ENCODE data around the gene OGT. TPM values are rescaled to one million over a fixed set of nuclear protein-coding genes. Genes with fewer than 3 reads are reported as not detected.
"Not testable (repeated sequence)": the region's sequence is repeated elsewhere in the genome, so short reads cannot be mapped to it uniquely, and the experiment has no call there.

Gene OGT
- total RNA-seq, 2 experiments from 2014 or later: 307 to 323 TPM

- peaks cover 62% of the 10 kb centered on the region for H3K36me3 Mint-ChIP-seq (ENCODE audit: low read depth)
- CTCF ChIA-PET: interaction anchor here (0.8 to 1.0 kb wide), 2 partner anchors 9 to 13 kb away, joined by 3 read pairs; no protein-coding TSS in a partner anchor
Observed at GRCh38 chrX:71542411-71542810, 9.5 kb downstream of the OGT start.

GRCh38 chrX:71542825-71543224 lies 9.9 kb downstream of the OGT start:
- intact Hi-C loops (cut with micrococcal nuclease): loop anchor here (2.0 kb wide), 1 partner anchor 14 kb away; no protein-coding TSS in a partner anchor
- no peaks in the 10 kb centered on the region for H3K9me3 Mint-ChIP-seq
- CTCF ChIA-PET: interaction anchor here (0.8 to 1.0 kb wide), 2 partner anchors 9 to 12 kb away, joined by 3 read pairs; no protein-coding TSS in a partner anchor
- peak overlapping the region; percentile 96 for H3K4me3 Mint-ChIP-seq
- no peak for DNase-seq
- peaks cover 69% of the 10 kb centered on the region for H3K4me1 Mint-ChIP-seq (ENCODE audit: low read depth)
- H3K27me3 Mint-ChIP-seq (ENCODE audit: low read depth): no peaks in the 10 kb centered on the region
- H3K36me3 Mint-ChIP-seq (ENCODE audit: low read depth): peaks cover 60% of the 10 kb centered on the region
- peak overlapping the region; percentile 93 for H3K27ac Mint-ChIP-seq

More at GRCh38 chrX:71542411-71542810, 9.5 kb downstream of the OGT start:
- Mint-ChIP-seq H3K4me3 (peak overlapping the region; percentile 96), H3K27me3 (ENCODE audit: low read depth) (no peaks in the 10 kb centered on the region), H3K9me3 (no peaks in the 10 kb centered on the region), H3K4me1 (ENCODE audit: low read depth) (peaks cover 66% of the 10 kb centered on the region), H3K27ac (peak overlapping the region; percentile 93)
- DNase-seq: no peak
- intact Hi-C loops (cut with micrococcal nuclease): loop anchor here (2.0 kb wide), 1 partner anchor 14 kb away; no protein-coding TSS in a partner anchor

- Mint-ChIP-seq H3K36me3 (ENCODE audit: low read depth) (peaks cover 61% of the 10 kb centered on the region), H3K9me3 (no peaks in the 10 kb centered on the region), H3K27ac (peak overlapping the region; percentile 93), H3K27me3 (ENCODE audit: low read depth) (no peaks in the 10 kb centered on the region), H3K4me3 (peak overlapping the region; percentile 96), H3K4me1 (ENCODE audit: low read depth) (peaks cover 72% of the 10 kb centered on the region)
- intact Hi-C loops (cut with micrococcal nuclease): loop anchor here (2.0 kb wide), 1 partner anchor 15 kb away; no protein-coding TSS in a partner anchor
- CTCF ChIA-PET: interaction anchor here (1.1 kb wide), 1 partner anchor 10 kb away, joined by 4 read pairs; the partner anchor contains the start of gene OGT
- no peak for DNase-seq
Observed at GRCh38 chrX:71543316-71543715, 10.4 kb downstream of the OGT start.

DNA sequence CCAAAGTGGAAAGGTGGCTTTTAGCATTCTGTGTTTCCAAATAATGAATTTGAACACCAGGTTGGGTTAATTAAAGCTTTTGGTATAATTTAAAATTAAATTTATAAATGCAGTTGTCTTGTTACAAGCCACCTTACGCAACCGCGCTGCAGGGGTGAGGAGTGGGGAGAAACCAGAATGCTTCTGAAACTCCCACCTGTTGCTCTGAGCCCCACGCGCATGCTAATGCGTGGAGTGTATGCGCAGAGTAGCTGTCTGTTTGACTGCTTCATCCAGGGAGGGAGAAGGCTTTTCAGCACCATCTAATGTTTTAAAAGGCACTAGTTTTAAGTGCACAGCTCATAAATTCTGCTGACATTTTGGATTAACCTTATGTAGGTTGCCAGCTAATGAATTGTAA lies 12.5 kb downstream of the OGT start:
- intact Hi-C loops (cut with micrococcal nuclease): no loop called here
- Mint-ChIP-seq H3K36me3 (ENCODE audit: low read depth) (peaks cover 50% of the 10 kb centered on the region), H3K4me1 (ENCODE audit: low read depth) (peaks cover 70% of the 10 kb centered on the region), H3K9me3 (no peaks in the 10 kb centered on the region), H3K27ac (peak overlapping the region; percentile 77), H3K27me3 (ENCODE audit: low read depth) (no peaks in the 10 kb centered on the region), H3K4me3 (no peak overlapping the region)
- DNase-seq: no peak
- CTCF ChIA-PET: interaction anchor here (1.3 kb wide), 1 partner anchor 19 kb away, joined by 3 read pairs; no protein-coding TSS in a partner anchor

DNA sequence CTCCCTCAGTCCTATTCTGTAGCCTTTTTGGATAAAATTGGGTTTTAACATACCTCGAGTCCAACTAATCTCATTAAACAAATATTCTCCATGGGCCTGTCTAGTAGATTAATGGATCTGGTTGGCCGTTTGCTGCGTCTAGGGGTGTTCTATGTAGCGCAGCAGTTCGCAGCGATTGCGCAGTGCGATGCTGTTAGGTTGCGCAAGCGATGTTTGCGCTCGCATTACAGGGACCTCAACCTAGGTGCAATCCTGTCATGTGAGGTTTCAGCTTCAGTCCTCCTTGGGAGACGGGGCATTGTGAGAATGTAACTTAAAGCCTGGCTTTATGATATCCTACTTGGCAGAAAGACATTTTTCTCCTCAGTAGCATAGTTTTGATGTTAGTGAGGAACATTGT lies 14.0 kb downstream of the OGT start:
- DNase-seq: no peak
- Mint-ChIP-seq H3K4me1 (ENCODE audit: low read depth) (peaks cover 63% of the 10 kb centered on the region), H3K36me3 (ENCODE audit: low read depth) (peaks cover 53% of the 10 kb centered on the region), H3K27me3 (ENCODE audit: low read depth) (no peaks in the 10 kb centered on the region), H3K4me3 (no peak overlapping the region), H3K27ac (no peak overlapping the region), H3K9me3 (no peaks in the 10 kb centered on the region)
- intact Hi-C loops (cut with micrococcal nuclease): no loop called here
- CTCF ChIA-PET: interaction anchor here (0.6 to 1.3 kb wide), 3 partner anchors 8 to 202 kb away, joined by 3 read pairs; no protein-coding TSS in a partner anchor

DNA sequence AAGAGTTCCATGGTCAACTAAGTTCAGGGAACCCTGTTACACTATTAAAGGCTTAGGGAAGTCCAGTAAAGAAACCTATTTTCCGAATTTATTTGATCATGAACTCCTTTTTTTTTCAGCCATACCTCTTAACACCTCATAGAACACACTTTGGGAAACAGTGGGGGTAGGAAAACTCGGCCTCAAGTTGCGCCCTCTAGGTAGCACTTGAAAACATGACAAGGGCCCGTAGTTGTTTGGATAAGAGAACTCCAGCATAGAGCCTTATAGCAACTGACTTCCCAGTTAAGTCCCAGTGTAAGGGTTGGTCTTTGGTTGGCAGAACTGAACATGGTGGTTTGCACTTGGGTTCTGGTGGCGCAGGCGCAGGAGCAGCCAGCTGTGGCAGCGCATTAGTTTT lies 14.4 kb downstream of the OGT start:
- no peaks in the 10 kb centered on the region for H3K9me3 Mint-ChIP-seq
- no peak overlapping the region for H3K27ac Mint-ChIP-seq
- peaks cover 60% of the 10 kb centered on the region for H3K4me1 Mint-ChIP-seq (ENCODE audit: low read depth)
- no peak for DNase-seq
- H3K4me3 Mint-ChIP-seq: no peak overlapping the region
- intact Hi-C loops (cut with micrococcal nuclease): no loop called here
- no peaks in the 10 kb centered on the region for H3K27me3 Mint-ChIP-seq (ENCODE audit: low read depth)
- CTCF ChIA-PET: no interaction called here
- H3K36me3 Mint-ChIP-seq (ENCODE audit: low read depth): peaks cover 49% of the 10 kb centered on the region

DNA sequence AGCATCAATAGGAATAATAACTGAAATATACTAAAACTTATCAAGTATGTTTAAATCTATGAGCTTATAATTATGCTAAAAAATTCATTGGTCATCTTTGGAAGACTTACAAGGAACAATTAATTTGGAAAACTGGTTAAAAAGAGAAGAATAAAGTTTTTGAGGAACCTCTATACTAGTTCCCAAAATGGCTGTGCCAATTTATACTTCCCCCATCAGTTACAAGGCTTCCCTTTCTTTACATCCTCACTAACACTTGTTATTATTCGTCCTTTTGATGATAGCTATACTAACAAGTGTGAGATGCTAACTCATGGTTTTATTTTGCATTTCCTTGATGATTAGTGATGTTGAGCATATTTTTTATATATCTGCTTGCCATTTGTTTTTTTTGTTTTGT lies 17.1 kb downstream of the OGT start:
- peak overlapping the region; percentile 53 for H3K27ac Mint-ChIP-seq
- CTCF ChIA-PET: interaction anchor here (0.7 kb wide), 1 partner anchor 59 kb away, joined by 4 read pairs; no protein-coding TSS in a partner anchor
- peaks cover 44% of the 10 kb centered on the region for H3K4me1 Mint-ChIP-seq (ENCODE audit: low read depth)
- no peak overlapping the region for H3K4me3 Mint-ChIP-seq
- intact Hi-C loops (cut with micrococcal nuclease): no loop called here
- no peaks in the 10 kb centered on the region for H3K9me3 Mint-ChIP-seq
- H3K36me3 Mint-ChIP-seq (ENCODE audit: low read depth): peaks cover 35% of the 10 kb centered on the region
- DNase-seq: no peak
- no peaks in the 10 kb centered on the region for H3K27me3 Mint-ChIP-seq (ENCODE audit: low read depth)

DNA sequence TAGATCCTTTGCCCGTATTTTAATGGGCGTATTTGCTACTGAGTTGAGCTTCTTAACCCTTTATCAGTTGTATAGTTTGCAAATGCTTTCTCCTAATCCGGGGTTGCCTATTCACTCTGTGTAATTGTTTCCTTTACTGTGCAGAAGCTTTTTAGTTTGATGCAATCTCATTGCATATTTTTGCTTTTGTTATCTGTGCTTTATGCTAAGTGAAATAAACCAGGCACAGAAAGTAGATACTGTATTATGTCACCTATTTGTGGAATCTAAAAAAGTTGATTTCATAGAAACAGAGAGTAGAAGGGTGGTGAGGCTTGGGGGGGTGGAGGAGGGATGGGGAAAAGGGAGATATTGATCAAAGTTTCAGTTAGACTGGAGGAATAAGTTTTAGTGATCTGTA lies 17.7 kb downstream of the OGT start:
- Mint-ChIP-seq H3K27ac (peak overlapping the region; percentile 70), H3K4me1 (ENCODE audit: low read depth) (peaks cover 40% of the 10 kb centered on the region), H3K9me3 (no peaks in the 10 kb centered on the region), H3K4me3 (no peak overlapping the region), H3K27me3 (ENCODE audit: low read depth) (no peaks in the 10 kb centered on the region), H3K36me3 (ENCODE audit: low read depth) (peaks cover 38% of the 10 kb centered on the region)
- no peak for DNase-seq
- CTCF ChIA-PET: no interaction called here
- intact Hi-C loops (cut with micrococcal nuclease): no loop called here

- CTCF ChIA-PET: no interaction called here
- H3K36me3 Mint-ChIP-seq (ENCODE audit: low read depth): peaks cover 34% of the 10 kb centered on the region
- no peak overlapping the region for H3K27ac Mint-ChIP-seq
Observed at GRCh38 chrX:71556036-71556435, 23.1 kb downstream of the OGT start.

DNA sequence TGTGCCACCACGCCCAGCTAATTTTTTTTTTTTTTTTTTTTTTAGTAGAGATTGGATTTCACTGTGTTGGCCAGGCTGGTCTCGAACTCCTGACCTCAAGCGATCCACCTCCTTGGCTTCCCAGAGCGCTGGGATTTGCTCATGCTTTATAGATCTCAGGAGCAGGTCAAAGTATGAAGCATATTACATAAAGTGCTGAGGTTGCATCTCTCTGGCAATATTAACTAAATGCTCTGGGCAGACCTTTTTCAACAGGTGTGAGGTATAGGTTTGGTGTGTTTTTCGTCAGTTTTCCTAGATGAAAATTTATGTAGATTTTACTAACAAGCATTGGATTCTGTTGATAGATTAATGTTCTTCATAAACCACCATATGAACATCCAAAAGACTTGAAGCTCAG lies 26.0 kb downstream of the OGT start:
- no peaks in the 10 kb centered on the region for H3K27me3 Mint-ChIP-seq (ENCODE audit: low read depth)
- H3K36me3 Mint-ChIP-seq (ENCODE audit: low read depth): peaks cover 49% of the 10 kb centered on the region
- CTCF ChIA-PET: interaction anchor here (1.0 kb wide), 1 partner anchor 26 kb away, joined by 3 read pairs; the partner anchor contains the start of gene OGT
- DNase-seq: no peak
- H3K9me3 Mint-ChIP-seq: no peaks in the 10 kb centered on the region
- intact Hi-C loops (cut with micrococcal nuclease): no loop called here
- H3K4me3 Mint-ChIP-seq: no peak overlapping the region
- H3K27ac Mint-ChIP-seq: no peak overlapping the region
- H3K4me1 Mint-ChIP-seq (ENCODE audit: low read depth): peaks cover 4% of the 10 kb centered on the region

More at GRCh38 chrX:71556036-71556435, 23.1 kb downstream of the OGT start:
- peaks cover 4% of the 10 kb centered on the region for H3K4me1 Mint-ChIP-seq (ENCODE audit: low read depth)
- H3K27me3 Mint-ChIP-seq (ENCODE audit: low read depth): no peaks in the 10 kb centered on the region
- peak overlapping the region; percentile 18 for H3K4me3 Mint-ChIP-seq
- DNase-seq: no peak
- no peaks in the 10 kb centered on the region for H3K9me3 Mint-ChIP-seq
- intact Hi-C loops (cut with micrococcal nuclease): no loop called here

DNA sequence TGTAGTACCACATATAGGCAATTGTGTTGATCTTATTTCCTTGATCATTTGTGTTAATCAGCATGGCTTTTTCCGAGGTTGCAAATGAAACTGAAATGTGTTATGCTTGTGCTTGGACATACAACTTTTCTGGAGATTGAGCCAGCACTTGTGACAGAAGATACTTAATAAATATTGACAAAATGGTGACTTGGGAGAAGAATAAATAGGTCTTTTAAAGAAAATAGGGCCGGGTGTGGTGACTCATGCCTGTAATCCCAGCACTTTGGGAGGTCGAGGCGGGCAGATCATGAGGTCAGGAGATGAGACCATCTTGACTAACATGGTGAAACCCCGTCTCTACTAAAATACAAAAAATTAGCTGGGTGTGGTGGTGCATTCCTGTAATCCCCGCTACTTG lies 26.9 kb downstream of the OGT start:
- H3K27ac Mint-ChIP-seq; H3K27me3 Mint-ChIP-seq (ENCODE audit: low read depth); H3K4me1 Mint-ChIP-seq (ENCODE audit: low read depth); intact Hi-C loops (cut with micrococcal nuclease); H3K4me3 Mint-ChIP-seq; DNase-seq; H3K9me3 Mint-ChIP-seq: not testable (repeated sequence)
- CTCF ChIA-PET: interaction anchor here (0.6 kb wide), 1 partner anchor 58 kb away, joined by 3 read pairs; the partner anchor contains the start of gene CXCR3
- H3K36me3 Mint-ChIP-seq (ENCODE audit: low read depth): peaks cover 50% of the 10 kb centered on the region

DNA sequence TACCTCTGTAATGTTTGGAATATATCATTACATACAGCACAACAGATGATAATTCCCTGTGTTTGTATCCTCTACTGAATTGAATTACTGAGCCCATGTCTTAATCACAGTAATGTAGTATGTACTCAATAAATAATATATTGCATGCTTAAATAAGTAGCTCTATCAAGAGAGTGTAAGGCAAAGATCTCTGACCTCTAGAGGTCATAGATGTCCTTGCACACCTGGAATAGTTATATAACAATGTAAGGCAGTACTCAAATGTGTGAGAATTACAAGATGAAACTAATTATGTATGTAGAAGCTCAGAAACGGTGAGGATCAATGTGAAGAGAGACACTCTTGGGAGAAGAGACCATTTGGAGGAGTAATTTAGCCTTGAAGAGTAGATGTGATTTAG lies 31.0 kb downstream of the OGT start:
- intact Hi-C loops (cut with micrococcal nuclease): no loop called here
- Mint-ChIP-seq H3K36me3 (ENCODE audit: low read depth) (peaks cover 45% of the 10 kb centered on the region), H3K27ac (peak overlapping the region; percentile 56)

GRCh38 chrX:71565474-71566041 lies 32.7 kb downstream of the OGT start:
- peaks cover 39% of the 10 kb centered on the region for H3K36me3 Mint-ChIP-seq (ENCODE audit: low read depth)
- H3K9me3 Mint-ChIP-seq: no peaks in the 10 kb centered on the region
- H3K4me1 Mint-ChIP-seq (ENCODE audit: low read depth): peaks cover 9% of the 10 kb centered on the region
- CTCF ChIA-PET: no interaction called here
- H3K27me3 Mint-ChIP-seq (ENCODE audit: low read depth): no peaks in the 10 kb centered on the region
- H3K4me3 Mint-ChIP-seq: no peak overlapping the region
- H3K27ac Mint-ChIP-seq: peak overlapping the region; percentile 65
- no peak for DNase-seq
- intact Hi-C loops (cut with micrococcal nuclease): no loop called here

More for the DNA sequence above, 31.0 kb downstream of the OGT start:
- Mint-ChIP-seq H3K9me3 (no peaks in the 10 kb centered on the region), H3K27me3 (ENCODE audit: low read depth) (no peaks in the 10 kb centered on the region), H3K4me3 (no peak overlapping the region), H3K4me1 (ENCODE audit: low read depth) (peaks cover 9% of the 10 kb centered on the region)
- no peak for DNase-seq
- CTCF ChIA-PET: interaction anchor here (0.6 to 1.7 kb wide), 3 partner anchors 10 to 76 kb away, joined by 3 to 4 read pairs (median 3); no protein-coding TSS in a partner anchor
